NCI-H1930 (cell line): ENCODE measurements around the gene AKAP8L.

ENCODE experiments used
- DNase-seq, 2 experiments: peaks; one replicate each; lab custom pipeline; 2025; lab: John Stamatoyannopoulos, UW

AKAP8L gene

GRCh38 chr19:15418579-15419412 lies at the start of gene AKAP8L:
AKAP8L (minus strand) TSS chr19:15418988; CDS start chr19:15418923, 65 bp downstream.
- DNase-seq, result peak; percentile 96

- no peak for DNase-seq
Observed at GRCh38 chr19:15467734-15468214, 49.0 kb upstream of the AKAP8L start.

- no peak for DNase-seq
Observed at GRCh38 chr19:15466851-15467733, 48.3 kb upstream of the AKAP8L start.

GRCh38 chr19:15464394-15465385 lies 45.9 kb upstream of the AKAP8L start, which contains the start of gene RASAL3:
RASAL3 (minus strand) TSS chr19:15464544; CDS start chr19:15464358, 186 bp downstream.
- no peak for DNase-seq

- no peak for DNase-seq
Observed at GRCh38 chr19:15463861-15464371, 45.1 kb upstream of the AKAP8L start.

GRCh38 chr19:15461694-15462093 lies 42.9 kb upstream of the AKAP8L start:
- no peak for DNase-seq

- DNase-seq, result no peak
Observed at GRCh38 chr19:15457701-15458484, 39.1 kb upstream of the AKAP8L start.

- no peak for DNase-seq
Observed at GRCh38 chr19:15456871-15457700, 38.3 kb upstream of the AKAP8L start.

GRCh38 chr19:15456441-15456840 lies 37.7 kb upstream of the AKAP8L start:
- DNase-seq, result no peak

- no peak for DNase-seq
Observed at GRCh38 chr19:15455996-15456395, 37.2 kb upstream of the AKAP8L start.

GRCh38 chr19:15453906-15454860 lies 35.4 kb upstream of the AKAP8L start:
- no peak for DNase-seq

GRCh38 chr19:15453091-15453578 lies 34.3 kb upstream of the AKAP8L start:
- DNase-seq, result no peak

GRCh38 chr19:15452111-15453047 lies 33.6 kb upstream of the AKAP8L start:
- peak; percentile 14 to 54 for DNase-seq

GRCh38 chr19:15450528-15450890 lies 31.7 kb upstream of the AKAP8L start:
- DNase-seq, result no peak

GRCh38 chr19:15449620-15450527 lies 31.1 kb upstream of the AKAP8L start, which contains the start of gene WIZ:
WIZ (minus strand) TSS chr19:15449956; CDS start chr19:15448307, 1,649 bp downstream.
- peak; percentile 37 to 59 for DNase-seq
